Measurements from ENCODE around the gene INTS4. TPM values are rescaled to one million over a fixed set of nuclear protein-coding genes. Genes with fewer than 3 reads are reported as not detected.
"Not testable (repeated sequence)": the region's sequence is repeated elsewhere in the genome, so short reads cannot be mapped to it uniquely, and the experiment has no call there.

INTS4 gene
- total and polyA plus RNA-seq, 2 of the 4 experiments (the other 2 are of a cell fraction): 24.0 to 52.5 TPM

DNA sequence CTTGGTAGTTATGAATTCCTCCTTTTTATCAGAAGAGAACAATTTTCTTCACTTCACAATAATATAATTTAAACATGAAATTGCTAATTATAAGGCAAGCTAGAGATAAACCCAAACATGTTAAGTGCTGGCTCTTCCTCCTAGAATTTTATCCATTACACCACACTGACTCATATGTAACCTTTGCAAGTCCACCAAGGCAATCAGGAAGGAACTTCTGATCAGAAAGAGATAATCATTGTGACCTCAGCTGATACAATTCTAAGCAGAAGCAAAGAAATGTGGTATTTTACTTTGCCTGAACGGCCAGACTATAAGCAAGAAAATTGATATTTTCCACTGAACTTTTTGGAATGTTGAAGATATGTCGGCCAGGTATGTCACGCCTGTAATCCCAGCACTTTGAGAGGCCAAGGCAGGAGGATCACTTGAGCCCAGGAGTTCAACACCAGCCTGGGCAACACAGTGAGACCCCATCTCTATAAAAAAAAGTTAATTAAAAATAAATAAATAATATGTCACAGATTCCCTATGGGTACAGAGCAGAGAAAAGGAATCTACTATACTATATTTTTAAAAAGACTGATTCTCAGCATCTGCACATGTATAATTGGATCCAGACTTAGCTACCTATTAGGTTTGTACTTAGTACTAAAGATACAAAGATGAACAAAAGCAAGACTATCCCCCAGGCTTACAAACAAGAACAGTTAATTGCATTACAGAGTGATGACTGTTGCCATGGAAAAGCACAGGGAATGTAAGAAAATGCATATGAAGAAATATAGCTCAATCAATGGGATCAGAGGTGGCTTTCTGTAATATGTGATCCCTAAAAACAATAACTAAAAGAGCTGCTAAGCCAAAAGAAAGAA, 63.9 kb downstream of the INTS4 start:
- H3K14ac ChIP-seq (replicated peaks; ENCODE audit: low read depth, low read length); H3K9me3 ChIP-seq (ENCODE audit: control insufficient read depth, insufficient read depth, low read length); H2BK120ac ChIP-seq (ENCODE audit: low read depth, low read length); H4K8ac ChIP-seq (ENCODE audit: low read depth in 2 of 2, low read length in 2 of 2); in situ Hi-C loops (cut with MboI; ENCODE audit: low sequenced_read_pairs); H3K4ac ChIP-seq (ENCODE audit: low read depth, low read length); intact Hi-C loops (cut with micrococcal nuclease); H2BK15ac ChIP-seq (ENCODE audit: low read depth, low read length); H3K56ac ChIP-seq (ENCODE audit: extremely low read depth, insufficient read depth, low read length); H2AFZ ChIP-seq (replicated peaks; ENCODE audit: low read length, poor library complexity); H3K23ac ChIP-seq (ENCODE audit: low read depth, low read length); H2AK5ac ChIP-seq (ENCODE audit: low read depth, low read length); H4K20me1 ChIP-seq (ENCODE audit: insufficient read depth, low read length); H2BK5ac ChIP-seq (ENCODE audit: low read depth, low read length, poor library complexity, severe bottlenecking); H3K9ac ChIP-seq (ENCODE audit: low read depth, low read length); H3K4me3 ChIP-seq (ENCODE audit: insufficient read depth, low read depth, low read length); H3K79me1 ChIP-seq (ENCODE audit: low read depth in 1 of 2, low read length in 2 of 2); POLR2A ChIA-PET (ENCODE audit: unreplicated experiment); H2AK9ac ChIP-seq (replicated peaks; ENCODE audit: low read depth, low read length, poor library complexity); H3K9me1 ChIP-seq (ENCODE audit: insufficient read depth, low read length); H4K91ac ChIP-seq (ENCODE audit: insufficient read depth, low read depth, low read length); H3K36me3 ChIP-seq (ENCODE audit: control insufficient read depth, insufficient read depth, low read length); H2BK20ac ChIP-seq (ENCODE audit: low read depth, low read length); H3K4me2 ChIP-seq (ENCODE audit: low read depth, low read length); H4K5ac ChIP-seq (ENCODE audit: low read depth, low read length); CTCF ChIA-PET; H3K4me1 ChIP-seq (ENCODE audit: control insufficient read depth, insufficient read depth, low read length); BruUV-seq (replicated peaks); H3K27me3 ChIP-seq (ENCODE audit: control insufficient read depth, insufficient read depth, low read length); H3K18ac ChIP-seq (ENCODE audit: low read depth, low read length); H3K27ac ChIP-seq (ENCODE audit: insufficient read depth, low read length); dilution Hi-C loops (cut with HindIII; ENCODE audit: low sequenced_read_pairs, unreplicated experiment): not testable (repeated sequence)
- ATAC-seq (ENCODE audit: low read depth) (peak; percentile 46), DNase-seq (peak; percentile 38)
- WGBS, 2 experiments (ENCODE audit: extremely low coverage in 2 of 2, insufficient read length in 1 of 2): no CpG with 5 or more reads among the region's 3 CpGs

DNA sequence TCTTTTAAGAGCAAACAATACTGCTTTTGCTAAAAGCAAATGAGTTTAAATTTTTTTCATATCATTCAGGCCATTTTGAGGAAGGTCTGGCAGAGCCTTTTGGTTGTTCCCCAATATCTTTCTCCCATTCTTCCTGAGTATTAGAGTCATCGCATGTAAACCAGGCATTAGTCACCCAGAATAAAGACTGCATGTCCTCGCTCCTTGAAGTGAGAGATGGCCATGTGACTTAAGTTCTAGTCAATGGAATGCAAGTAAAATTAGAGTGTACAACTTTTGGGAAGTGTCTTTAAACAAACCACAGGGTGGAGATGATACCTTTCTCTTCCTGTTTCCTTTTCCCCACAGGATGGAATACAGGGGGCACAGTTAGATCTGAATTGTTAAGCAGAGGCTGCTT, 76.8 kb downstream of the INTS4 start:
- CTCF ChIA-PET: interaction anchor here (0.6 kb wide), 1 partner anchor 306 kb away, joined by 4 read pairs; no protein-coding TSS in a partner anchor
- dilution Hi-C loops (cut with HindIII; ENCODE audit: low sequenced_read_pairs, unreplicated experiment); BruUV-seq (replicated peaks): not testable (repeated sequence)

More for the DNA sequence above, 76.8 kb downstream of the INTS4 start:
- Histone ChIP-seq H3K9me1 (ENCODE audit: insufficient read depth, low read length) (0 out of 2 replicates have a peak, but pooled peaks cover 10% of the 10 kb centered on the region), H4K20me1 (ENCODE audit: insufficient read depth, low read length) (peaks cover 10% of the 10 kb centered on the region; the same call in 1 of the 2 replicates), H3K4me2 (ENCODE audit: low read depth, low read length) (peak overlapping the region; percentile 40; the same call in 1 of the 2 replicates), H3K4me1 (ENCODE audit: control insufficient read depth, insufficient read depth, low read length) (peaks cover 13% of the 10 kb centered on the region)
- no CpG with 5 or more reads among the region's 2 CpGs for WGBS, 2 experiments (ENCODE audit: extremely low coverage in 2 of 2, insufficient read length in 1 of 2)
- H3K18ac ChIP-seq (ENCODE audit: low read depth, low read length); POLR2A ChIA-PET (ENCODE audit: unreplicated experiment); H3K9ac ChIP-seq (ENCODE audit: low read depth, low read length); H3K56ac ChIP-seq (ENCODE audit: extremely low read depth, insufficient read depth, low read length); H3K14ac ChIP-seq (replicated peaks; ENCODE audit: low read depth, low read length); H3K27ac ChIP-seq (ENCODE audit: insufficient read depth, low read length); H3K27me3 ChIP-seq (ENCODE audit: control insufficient read depth, insufficient read depth, low read length); H3K4ac ChIP-seq (ENCODE audit: low read depth, low read length); H4K8ac ChIP-seq (ENCODE audit: low read depth in 2 of 2, low read length in 2 of 2); H4K91ac ChIP-seq (ENCODE audit: insufficient read depth, low read depth, low read length); H2AK5ac ChIP-seq (ENCODE audit: low read depth, low read length); intact Hi-C loops (cut with micrococcal nuclease); H2BK20ac ChIP-seq (ENCODE audit: low read depth, low read length); H4K5ac ChIP-seq (ENCODE audit: low read depth, low read length); H2AK9ac ChIP-seq (replicated peaks; ENCODE audit: low read depth, low read length, poor library complexity); H2BK15ac ChIP-seq (ENCODE audit: low read depth, low read length); H3K9me3 ChIP-seq (ENCODE audit: control insufficient read depth, insufficient read depth, low read length); in situ Hi-C loops (cut with MboI; ENCODE audit: low sequenced_read_pairs); H3K79me1 ChIP-seq (ENCODE audit: low read depth in 1 of 2, low read length in 2 of 2); H2BK5ac ChIP-seq (ENCODE audit: low read depth, low read length, poor library complexity, severe bottlenecking); H3K23ac ChIP-seq (ENCODE audit: low read depth, low read length); H2AFZ ChIP-seq (replicated peaks; ENCODE audit: low read length, poor library complexity); H2BK120ac ChIP-seq (ENCODE audit: low read depth, low read length); ATAC-seq (ENCODE audit: low read depth); H3K4me3 ChIP-seq (ENCODE audit: insufficient read depth, low read depth, low read length); H3K36me3 ChIP-seq (ENCODE audit: control insufficient read depth, insufficient read depth, low read length); DNase-seq: not testable (repeated sequence)

All from IMR-90 (cell line).